Karpas-422 (cell line): ENCODE measurements around the gene RMC1. TPM values are rescaled to one million over a fixed set of nuclear protein-coding genes. Genes with fewer than 3 reads are reported as not detected.
A peak's percentile ranks its signal among the peaks of the same experiment; 100 is the strongest.

Source experiments
- DNase-seq: peaks from one replicate; pipeline ENCODE4 v3.0.0-alpha.2; 2015
- H2AFZ ChIP-seq: fragments of 200-600 bp; sonication (generic); 2 replicates; pipeline ENCODE4 v1.6.1; 2014; ENCODE audit warnings: antibody characterized with exemption, low read length, mixed read lengths
- H3K27ac ChIP-seq: fragments of 200-600 bp; sonication (generic); 2 replicates; pipeline ENCODE4 v1.5.1; 2014; ENCODE audit warnings: mild to moderate bottlenecking, low read length, moderate library complexity
- H3K27me3 ChIP-seq: fragments of 200-600 bp; sonication (generic); 2 replicates; pipeline ENCODE4 v1.6.1; 2014; ENCODE audit warnings: low read length, mixed read lengths
- H3K36me3 ChIP-seq: fragments of 200-600 bp; sonication (generic); 2 replicates; pipeline ENCODE4 v1.6.1; 2014; ENCODE audit warnings: low read length, mixed read lengths; ENCODE audit not compliant: insufficient read depth
- H3K4me1 ChIP-seq: fragments of 200-600 bp; sonication (generic); 2 replicates; pipeline ENCODE4 v1.6.1; 2014; ENCODE audit warnings: mild to moderate bottlenecking, low read length, mixed read lengths
- H3K4me2 ChIP-seq: fragments of 200-600 bp; sonication (generic); 2 replicates; pipeline ENCODE4 v1.6.1; 2014; ENCODE audit warnings: low read length, low read depth, mild to moderate bottlenecking; ENCODE audit not compliant: poor library complexity, severe bottlenecking
- H3K4me3 ChIP-seq: fragments of 200-600 bp; sonication (generic); 2 replicates; pipeline ENCODE4 v1.5.1; 2014; ENCODE audit warnings: mild to moderate bottlenecking, antibody characterized with exemption, low read length, mixed read lengths
- H3K79me2 ChIP-seq: fragments of 200-600 bp; sonication (generic); 2 replicates; pipeline ENCODE4 v1.6.1; 2014; ENCODE audit warnings: mild to moderate bottlenecking, low read length, mixed read lengths
- H3K9ac ChIP-seq: fragments of 200-600 bp; sonication (generic); 2 replicates; pipeline ENCODE4 v1.6.0; 2014; ENCODE audit warnings: low read length
- H3K9me2 ChIP-seq: fragments of 200-600 bp; sonication (generic), shearing (Covaris generic); replicated peaks from 2 replicates; pipeline ENCODE4 v1.6.0; 2014; ENCODE audit warnings: mild to moderate bottlenecking, low read length, moderate library complexity; ENCODE audit not compliant: insufficient read depth
- H3K9me3 ChIP-seq: fragments of 300-700, 200-600 bp; sonication (generic); 2 replicates; pipeline ENCODE4 v1.6.1; 2014; ENCODE audit warnings: low read length, mixed read lengths
- H4K20me1 ChIP-seq: fragments of 200-600 bp; sonication (generic); 2 replicates; pipeline ENCODE4 v1.6.1; 2014; ENCODE audit warnings: mild to moderate bottlenecking, antibody characterized with exemption, low read length, low read depth; ENCODE audit not compliant: insufficient read depth
- total RNA-seq: library from RNA; depleted of rRNA; stranded (reverse); fragments of >200 nt; shearing (Covaris generic); gene quantifications from 2 replicates; pipeline ENCODE4 v1.2.3, GENCODE V29; 2014; ENCODE audit warnings: low replicate concordance; rRNA removed

The RMC1 gene
- total RNA-seq, result 29.3 and 57.7 TPM in 2 replicates

- peaks cover 12% of the 10 kb centered on the region for H3K36me3 ChIP-seq
- H3K4me2 ChIP-seq, result peak within 1 kb of the TSS; percentile 90
- H2AFZ ChIP-seq, result peak within 1 kb of the TSS; percentile 93
- no peaks in the 10 kb centered on the region for H3K27me3 ChIP-seq
- peak within 1 kb of the TSS; percentile 93 for H3K4me3 ChIP-seq
- DNase-seq, result peak; percentile 98
- no peaks in the 10 kb centered on the region for H3K9me3 ChIP-seq
- H3K79me2 ChIP-seq, result peaks cover 48% of the 10 kb centered on the region
- H3K4me1 ChIP-seq, result peaks cover 24% of the 10 kb centered on the region
- H3K27ac ChIP-seq, result 0 out of 2 replicates have a peak within 1 kb of the TSS, but pooled peaks have one; percentile 29
- peak within 1 kb of the TSS; percentile 84 for H3K9ac ChIP-seq
- no peaks in the 10 kb centered on the region for H4K20me1 ChIP-seq
- no peaks in the 10 kb centered on the region for H3K9me2 ChIP-seq
These were observed at the start of gene RMC1 for GRCh38 chr18:23503038-23503962. Gene RMC1, plus strand, starts transcription at chr18:23503511. Its CDS starts 108 bp downstream, at chr18:23503619.

- H3K4me3 ChIP-seq, result peak overlapping the region; percentile 92
- no peaks in the 10 kb centered on the region for H3K27me3 ChIP-seq
These were observed 49.6 kb upstream of the RMC1 start for GRCh38 chr18:23453680-23454058.

GRCh38 chr18:23456835-23457234, 46.5 kb upstream of the RMC1 start:
- H3K4me2 ChIP-seq, result no peak overlapping the region
- no peak overlapping the region for H2AFZ ChIP-seq
- H3K27me3 ChIP-seq, result no peaks in the 10 kb centered on the region
- H3K9ac ChIP-seq, result no peak overlapping the region
- H3K4me1 ChIP-seq, result peaks cover 39% of the 10 kb centered on the region
- no peaks in the 10 kb centered on the region for H3K36me3 ChIP-seq
- no peaks in the 10 kb centered on the region for H3K9me3 ChIP-seq
- H3K9me2 ChIP-seq, result no peaks in the 10 kb centered on the region
- no peak overlapping the region for H3K27ac ChIP-seq
- H3K4me3 ChIP-seq, result no peak overlapping the region
- H4K20me1 ChIP-seq, result peaks cover 31% of the 10 kb centered on the region
- peaks cover 87% of the 10 kb centered on the region for H3K79me2 ChIP-seq
- DNase-seq, result no peak

More at GRCh38 chr18:23453680-23454058, 49.6 kb upstream of the RMC1 start:
- Histone ChIP-seq H3K79me2 (peaks cover 56% of the 10 kb centered on the region), H2AFZ (peak overlapping the region; percentile 39; the same call in 1 of the 2 replicates), H3K36me3 (no peaks in the 10 kb centered on the region), H3K27ac (0 out of 2 replicates have a peak overlapping the region, but pooled peaks have one; percentile 2), H3K9me2 (no peaks in the 10 kb centered on the region), H3K9me3 (no peaks in the 10 kb centered on the region), H3K4me2 (peak overlapping the region; percentile 94), H4K20me1 (peaks cover 6% of the 10 kb centered on the region; the same call in 1 of the 2 replicates), H3K9ac (peak overlapping the region; percentile 88), H3K4me1 (peaks cover 31% of the 10 kb centered on the region)
- peak; percentile 53 for DNase-seq

GRCh38 chr18:23458830-23459529, 44.3 kb upstream of the RMC1 start:
- H3K9me2 ChIP-seq, result no peaks in the 10 kb centered on the region
- no peak overlapping the region for H3K4me2 ChIP-seq
- no peak overlapping the region for H3K4me3 ChIP-seq
- H2AFZ ChIP-seq, result no peak overlapping the region
- peaks cover 30% of the 10 kb centered on the region for H3K4me1 ChIP-seq
- DNase-seq, result no peak
- peaks cover 4% of the 10 kb centered on the region; the same call in 1 of the 2 replicates for H3K36me3 ChIP-seq
- no peaks in the 10 kb centered on the region for H3K27me3 ChIP-seq
- no peaks in the 10 kb centered on the region for H3K9me3 ChIP-seq
- no peak overlapping the region for H3K27ac ChIP-seq
- peaks cover 31% of the 10 kb centered on the region for H4K20me1 ChIP-seq
- H3K9ac ChIP-seq, result no peak overlapping the region
- peaks cover 92% of the 10 kb centered on the region for H3K79me2 ChIP-seq

GRCh38 chr18:23459530-23459921, 43.8 kb upstream of the RMC1 start:
- H3K27me3 ChIP-seq, result no peaks in the 10 kb centered on the region
- H3K36me3 ChIP-seq, result peaks cover 9% of the 10 kb centered on the region; the same call in 1 of the 2 replicates
- no peak overlapping the region for H3K4me3 ChIP-seq
- no peaks in the 10 kb centered on the region for H3K9me2 ChIP-seq
- peaks cover 24% of the 10 kb centered on the region for H3K4me1 ChIP-seq
- H3K9ac ChIP-seq, result no peak overlapping the region
- H3K27ac ChIP-seq, result no peak overlapping the region
- no peaks in the 10 kb centered on the region for H3K9me3 ChIP-seq
- H4K20me1 ChIP-seq, result peaks cover 31% of the 10 kb centered on the region
- H2AFZ ChIP-seq, result no peak overlapping the region
- peaks cover 87% of the 10 kb centered on the region for H3K79me2 ChIP-seq
- no peak overlapping the region for H3K4me2 ChIP-seq
- DNase-seq, result no peak

- Histone ChIP-seq H3K4me2 (no peak overlapping the region), H3K9me3 (no peaks in the 10 kb centered on the region), H3K79me2 (peaks cover 77% of the 10 kb centered on the region), H2AFZ (no peak overlapping the region), H3K27me3 (no peaks in the 10 kb centered on the region), H3K4me3 (no peak overlapping the region), H3K4me1 (peaks cover 21% of the 10 kb centered on the region), H3K9ac (no peak overlapping the region), H3K27ac (no peak overlapping the region), H3K9me2 (no peaks in the 10 kb centered on the region), H4K20me1 (peaks cover 31% of the 10 kb centered on the region), H3K36me3 (peaks cover 16% of the 10 kb centered on the region; the same call in 1 of the 2 replicates)
- no peak for DNase-seq
These were observed 42.7 kb upstream of the RMC1 start for GRCh38 chr18:23460285-23461273.

GRCh38 chr18:23462876-23463275, 40.4 kb upstream of the RMC1 start:
- Histone ChIP-seq H3K4me2 (no peak overlapping the region), H3K4me1 (peaks cover 16% of the 10 kb centered on the region), H3K9me2 (no peaks in the 10 kb centered on the region), H3K9ac (no peak overlapping the region), H3K9me3 (no peaks in the 10 kb centered on the region), H3K27ac (no peak overlapping the region), H3K4me3 (no peak overlapping the region), H2AFZ (no peak overlapping the region), H3K36me3 (peaks cover 21% of the 10 kb centered on the region; the same call in 1 of the 2 replicates), H3K27me3 (no peaks in the 10 kb centered on the region), H4K20me1 (peaks cover 31% of the 10 kb centered on the region), H3K79me2 (peaks cover 56% of the 10 kb centered on the region)
- DNase-seq, result no peak
